Skin epidermis (tissue), 12 donors: Measurements from ENCODE around the gene IKBIP.

ENCODE experiments used
- H3K27ac ChIP-seq, 21 experiments: fragments of 200-600 bp; sonication (generic) in 11 of 21; one replicate each; pipeline ENCODE4 v1.5.0; 2020; ENCODE audit warnings: mild to moderate bottlenecking in 3 of 21, inconsistent platforms in 2 of 21, moderate library complexity in 2 of 21
- H3K4me3 ChIP-seq, 7 experiments: fragments of 200-600 bp; sonication (generic) in 2 of 7; one replicate each; pipeline ENCODE4 v1.5.0; 2020; ENCODE audit warnings: inconsistent platforms in 2 of 7, mild to moderate bottlenecking in 2 of 7, moderate library complexity in 1 of 7

IKBIP gene, protein sequence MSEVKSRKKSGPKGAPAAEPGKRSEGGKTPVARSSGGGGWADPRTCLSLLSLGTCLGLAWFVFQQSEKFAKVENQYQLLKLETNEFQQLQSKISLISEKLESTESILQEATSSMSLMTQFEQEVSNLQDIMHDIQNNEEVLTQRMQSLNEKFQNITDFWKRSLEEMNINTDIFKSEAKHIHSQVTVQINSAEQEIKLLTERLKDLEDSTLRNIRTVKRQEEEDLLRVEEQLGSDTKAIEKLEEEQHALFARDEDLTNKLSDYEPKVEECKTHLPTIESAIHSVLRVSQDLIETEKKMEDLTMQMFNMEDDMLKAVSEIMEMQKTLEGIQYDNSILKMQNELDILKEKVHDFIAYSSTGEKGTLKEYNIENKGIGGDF

DNA sequence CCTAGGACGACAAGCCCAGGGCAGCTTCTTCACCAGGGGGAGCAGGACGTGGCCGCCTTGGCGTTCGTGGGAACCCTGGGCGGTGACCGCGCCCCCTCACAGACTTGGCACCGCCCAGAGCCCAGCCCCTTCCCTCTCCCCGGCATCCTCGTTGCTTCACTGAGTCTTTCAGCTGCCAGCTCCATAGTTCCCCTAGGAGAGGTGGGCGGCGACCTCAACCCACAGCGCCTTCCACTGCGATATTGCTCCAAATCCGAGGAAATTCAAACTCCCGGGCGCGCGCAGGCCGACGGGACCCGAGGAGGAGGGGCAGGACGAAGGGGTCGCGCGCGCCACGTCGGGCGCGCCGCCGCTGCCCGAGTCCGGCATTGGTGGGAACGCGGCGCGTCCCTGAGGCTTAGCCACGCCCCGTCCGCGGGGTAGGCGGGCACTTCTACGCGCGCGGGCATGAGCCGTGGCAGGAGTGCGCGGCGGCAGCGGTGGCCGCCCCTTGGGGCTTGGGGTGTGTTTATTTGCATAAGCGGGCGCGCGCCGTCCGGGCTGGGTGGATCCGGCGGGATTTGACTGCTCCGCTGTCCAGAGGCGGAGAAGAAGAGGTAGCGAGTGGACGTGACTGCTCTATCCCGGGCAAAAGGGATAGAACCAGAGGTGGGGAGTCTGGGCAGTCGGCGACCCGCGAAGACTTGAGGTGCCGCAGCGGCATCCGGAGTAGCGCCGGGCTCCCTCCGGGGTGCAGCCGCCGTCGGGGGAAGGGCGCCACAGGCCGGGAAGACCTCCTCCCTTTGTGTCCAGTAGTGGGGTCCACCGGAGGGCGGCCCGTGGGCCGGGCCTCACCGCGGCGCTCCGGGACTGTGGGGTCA is at the start of gene IKBIP, which contains the start of gene APAF1:
TSS of gene IKBIP (minus strand) at position 77 of the 860 bp plus-strand sequence. CDS start 87 bp downstream, outside the sequence.
TSS of gene APAF1 (plus strand) at position 579 of the 860 bp plus-strand sequence. CDS start 3,070 bp downstream, outside the sequence.
- H3K27ac ChIP-seq: peak within 1 kb of the TSS; percentile 60 to 93 (median 87)
- peak within 1 kb of the TSS; percentile 81 to 100 (median 98) for H3K4me3 ChIP-seq

DNA sequence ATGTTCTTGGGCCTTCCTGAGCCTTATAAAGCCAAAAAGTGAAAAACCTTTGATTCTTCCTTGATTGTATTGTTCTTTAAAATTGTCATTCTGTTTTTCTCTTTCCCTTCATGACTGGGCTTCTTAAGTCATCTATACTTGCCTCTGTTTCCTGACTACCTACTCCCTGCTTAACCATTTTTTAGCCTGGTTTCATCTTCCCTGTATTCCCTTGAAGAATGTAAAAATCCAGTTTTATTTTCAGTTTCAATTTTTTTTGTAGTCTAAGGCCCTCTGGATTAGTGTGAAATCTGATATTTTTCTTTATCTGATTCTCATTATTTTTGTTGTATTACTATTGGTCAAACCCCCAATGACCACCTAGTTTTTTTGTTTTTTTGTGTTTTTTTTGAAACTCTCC is 46.8 kb upstream of the IKBIP start:
- H3K4me3 ChIP-seq: no peak overlapping the region

DNA sequence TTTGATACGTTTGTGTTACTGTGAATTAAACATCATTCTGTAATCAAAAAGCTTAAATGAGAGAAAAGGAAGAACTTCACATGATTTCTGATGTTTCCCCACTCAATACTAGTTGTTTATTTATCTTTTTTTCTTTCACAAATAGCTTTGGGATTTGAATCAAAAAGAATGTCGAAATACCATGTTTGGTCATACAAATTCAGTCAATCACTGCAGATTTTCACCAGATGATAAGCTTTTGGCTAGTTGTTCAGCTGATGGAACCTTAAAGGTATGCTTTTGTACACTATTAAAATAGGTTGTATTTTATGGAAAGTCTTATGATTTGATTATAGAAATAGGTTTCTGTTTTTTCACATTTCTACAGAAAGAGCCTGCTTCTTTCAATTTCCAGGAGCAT is 42.0 kb upstream of the IKBIP start:
- Histone ChIP-seq H3K4me3 (no peak overlapping the region), H3K27ac (no peak overlapping the region)

More for the DNA sequence above, 46.8 kb upstream of the IKBIP start:
- H3K27ac ChIP-seq: peak overlapping the region in 1 of 21 experiments; percentile 30

DNA sequence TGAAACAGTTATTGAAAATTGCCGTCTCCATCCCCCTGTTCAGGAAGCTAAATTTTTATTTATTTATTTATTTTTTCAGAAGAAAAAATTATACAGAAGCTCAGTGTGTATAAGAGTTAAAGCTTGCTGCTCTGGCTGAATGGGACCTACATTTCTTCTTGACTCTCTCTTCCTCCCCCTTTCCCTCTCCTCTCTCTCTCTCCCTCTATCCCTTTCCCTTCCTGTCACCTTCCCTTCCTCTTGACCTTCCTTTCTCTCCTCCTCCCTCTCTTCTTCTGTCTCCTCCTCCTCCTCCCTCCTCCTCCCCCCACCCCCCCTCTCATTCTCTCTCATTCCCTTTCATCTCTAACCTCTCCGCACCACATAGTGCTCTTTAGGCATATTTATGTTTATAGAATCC is 39.6 kb upstream of the IKBIP start:
- H3K4me3 ChIP-seq: no peak overlapping the region
- no peak overlapping the region for H3K27ac ChIP-seq

DNA sequence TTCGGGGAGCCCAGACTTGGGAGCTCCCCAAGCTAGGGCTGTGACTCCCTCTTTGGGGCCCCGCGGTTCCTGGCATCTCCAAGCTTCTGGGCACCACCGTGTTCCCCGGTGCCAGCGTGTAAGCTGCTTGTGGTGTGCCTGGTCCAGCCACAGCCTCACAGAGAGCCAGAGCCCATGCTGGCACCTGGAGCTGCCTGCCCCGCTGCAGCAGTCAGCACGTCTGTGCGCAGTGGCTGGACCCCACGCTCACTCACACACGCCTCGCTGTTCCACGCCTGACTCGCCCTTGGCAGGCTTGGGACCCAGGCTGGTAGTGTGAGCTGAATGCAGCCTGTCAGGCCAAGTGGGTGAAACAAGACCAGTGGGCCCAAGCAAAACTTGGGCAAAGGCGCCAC is 35.0 kb upstream of the IKBIP start:
- H3K4me3 ChIP-seq: no peak overlapping the region
- H3K27ac ChIP-seq: no peak overlapping the region

DNA sequence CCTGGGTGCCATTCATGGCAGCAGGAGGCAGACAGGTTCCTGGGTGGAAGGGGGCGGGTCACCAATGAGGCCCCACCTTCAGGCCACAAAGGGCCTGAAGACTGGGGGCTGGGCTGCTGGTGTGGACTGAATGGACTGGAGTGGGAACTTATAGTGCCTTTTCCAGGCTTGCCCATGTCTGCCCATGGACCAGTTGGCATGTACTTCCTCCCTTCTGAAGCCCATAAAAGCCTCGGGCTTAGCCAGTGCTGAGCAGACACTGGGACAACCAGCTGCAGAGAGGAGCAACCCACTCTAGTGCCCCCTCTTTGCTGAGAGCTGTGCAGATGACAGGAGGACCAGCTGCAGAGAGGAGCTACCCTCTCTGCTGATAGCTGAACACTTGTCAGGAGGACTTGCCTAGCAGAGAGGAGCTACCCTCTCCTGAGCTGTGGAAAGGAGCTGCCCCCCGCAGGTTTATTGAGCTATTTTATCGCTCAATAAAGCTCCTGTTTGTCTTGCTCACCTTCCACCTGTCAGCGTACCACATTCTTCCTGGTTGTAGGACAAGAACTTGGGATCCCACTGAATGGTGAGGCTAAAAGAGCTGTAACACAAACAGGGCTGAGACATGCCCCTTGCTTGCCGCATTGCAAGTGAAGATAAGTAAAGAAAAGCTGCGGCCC is 34.5 kb upstream of the IKBIP start:
- no peak overlapping the region for H3K4me3 ChIP-seq
- no peak overlapping the region for H3K27ac ChIP-seq

DNA sequence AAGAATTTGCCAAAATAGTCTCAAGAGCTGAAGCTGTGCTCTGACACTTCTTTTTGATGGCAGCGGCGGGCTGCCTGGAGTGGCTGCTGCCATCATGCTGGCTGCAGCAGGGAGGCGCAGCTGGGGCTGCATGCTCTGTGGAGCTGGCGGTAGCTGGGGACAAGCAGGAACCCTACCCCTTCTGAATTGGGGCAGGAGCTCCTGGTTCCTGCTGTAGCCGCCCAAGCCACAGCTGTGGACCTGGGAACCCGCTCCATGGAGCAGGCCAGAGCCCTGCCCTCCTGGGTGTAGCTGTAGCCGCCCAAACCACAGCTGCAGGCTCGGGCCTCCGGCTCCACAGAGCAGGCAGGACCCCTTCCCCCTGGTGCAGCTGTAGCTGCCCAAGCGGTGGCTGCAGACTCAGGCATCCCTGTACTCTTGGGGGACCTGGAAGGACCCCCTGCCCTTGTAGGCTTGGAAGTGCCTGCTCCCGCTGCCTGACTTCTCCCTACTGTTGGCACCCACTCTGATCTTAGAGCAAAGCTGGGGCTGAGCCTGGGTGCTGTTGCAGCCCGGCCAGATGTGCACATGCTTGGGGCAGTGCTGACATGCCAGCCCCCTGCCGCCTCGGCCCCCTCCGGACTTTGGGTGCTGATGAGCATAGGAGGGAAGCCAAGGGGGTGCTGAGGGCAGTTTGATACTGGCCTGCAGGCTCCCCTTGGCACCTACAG is 33.8 kb upstream of the IKBIP start:
- Histone ChIP-seq H3K27ac (no peak overlapping the region), H3K4me3 (no peak overlapping the region)

DNA sequence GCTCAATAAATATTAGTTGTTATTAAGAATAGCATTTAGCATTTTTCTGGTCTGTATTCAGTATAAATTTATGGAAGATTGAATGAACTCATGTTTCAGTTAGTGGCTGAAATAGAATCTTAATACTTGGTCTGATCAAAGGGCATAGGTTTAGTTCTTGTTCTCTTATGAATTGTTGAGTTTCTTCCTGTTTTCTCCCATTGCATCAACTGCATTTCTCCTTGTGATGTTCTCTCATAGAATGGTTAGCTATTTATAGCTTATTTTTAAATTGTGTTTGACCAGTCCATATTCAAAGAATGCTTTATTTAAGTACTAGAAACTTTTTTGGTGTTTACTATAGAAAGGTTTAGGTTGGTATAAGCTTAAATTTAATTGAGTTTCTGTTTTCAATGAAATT is 30.3 kb upstream of the IKBIP start:
- no peak overlapping the region for H3K4me3 ChIP-seq
- no peak overlapping the region for H3K27ac ChIP-seq

DNA sequence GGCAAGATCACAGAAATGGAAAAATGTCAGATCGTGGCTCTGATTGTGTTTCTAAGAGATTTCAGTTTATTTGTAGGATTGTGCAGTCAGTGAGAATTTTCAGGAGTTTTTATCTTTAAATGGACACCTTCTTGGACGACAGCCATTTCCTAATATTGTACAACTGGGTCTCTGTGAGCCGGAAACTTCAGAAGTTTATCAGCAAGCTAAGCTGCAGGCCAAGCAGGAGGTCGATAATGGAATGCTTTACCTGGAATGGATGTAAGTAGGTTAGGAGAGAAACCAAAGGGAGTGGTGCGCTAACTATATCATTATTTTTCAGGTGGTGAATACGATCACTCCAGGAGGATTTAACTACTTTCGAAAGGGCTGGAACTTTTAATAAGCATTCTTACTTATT is 26.9 kb upstream of the IKBIP start:
- Histone ChIP-seq H3K27ac (no peak overlapping the region), H3K4me3 (no peak overlapping the region)

DNA sequence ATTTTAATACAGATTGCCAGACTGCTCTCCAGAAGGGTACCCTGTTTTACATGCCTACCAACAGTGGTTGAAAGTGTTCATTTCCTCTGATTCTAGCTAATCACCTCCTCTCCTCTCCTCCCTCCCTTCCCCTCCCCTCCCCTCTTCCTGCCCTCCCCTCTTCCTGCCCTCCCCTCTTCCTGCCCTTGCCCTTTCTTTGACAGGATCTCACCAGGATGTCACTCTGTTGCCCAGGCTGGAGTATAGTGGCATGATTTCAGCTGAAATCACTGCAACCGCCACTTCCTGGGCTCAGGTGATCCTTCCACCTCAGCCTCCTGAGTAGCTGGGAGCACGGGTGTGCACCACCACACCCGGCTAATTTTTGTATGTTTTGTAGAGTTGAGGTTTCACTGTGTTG is 25.2 kb upstream of the IKBIP start:
- Histone ChIP-seq H3K27ac (no peak overlapping the region), H3K4me3 (no peak overlapping the region)

DNA sequence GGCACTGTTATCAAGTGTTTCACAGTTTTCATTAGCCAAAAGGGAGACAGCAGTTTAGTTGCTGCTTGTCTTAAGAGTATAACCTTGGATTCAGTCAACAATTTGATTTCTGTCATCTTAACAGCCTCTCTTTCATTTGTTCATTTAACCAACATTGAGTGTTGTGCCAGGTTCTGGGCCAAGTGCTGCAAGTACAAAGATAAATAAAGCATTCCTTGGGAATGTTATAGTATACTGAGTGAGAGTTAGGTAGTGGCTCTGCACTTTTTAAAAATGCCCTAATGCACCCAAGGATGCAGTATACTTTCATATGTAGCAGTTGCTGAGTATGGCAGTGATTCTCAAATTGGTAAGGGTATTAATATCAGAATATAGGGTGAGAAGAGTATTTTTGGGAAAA is 15.9 kb upstream of the IKBIP start:
- H3K4me3 ChIP-seq: no peak overlapping the region

DNA sequence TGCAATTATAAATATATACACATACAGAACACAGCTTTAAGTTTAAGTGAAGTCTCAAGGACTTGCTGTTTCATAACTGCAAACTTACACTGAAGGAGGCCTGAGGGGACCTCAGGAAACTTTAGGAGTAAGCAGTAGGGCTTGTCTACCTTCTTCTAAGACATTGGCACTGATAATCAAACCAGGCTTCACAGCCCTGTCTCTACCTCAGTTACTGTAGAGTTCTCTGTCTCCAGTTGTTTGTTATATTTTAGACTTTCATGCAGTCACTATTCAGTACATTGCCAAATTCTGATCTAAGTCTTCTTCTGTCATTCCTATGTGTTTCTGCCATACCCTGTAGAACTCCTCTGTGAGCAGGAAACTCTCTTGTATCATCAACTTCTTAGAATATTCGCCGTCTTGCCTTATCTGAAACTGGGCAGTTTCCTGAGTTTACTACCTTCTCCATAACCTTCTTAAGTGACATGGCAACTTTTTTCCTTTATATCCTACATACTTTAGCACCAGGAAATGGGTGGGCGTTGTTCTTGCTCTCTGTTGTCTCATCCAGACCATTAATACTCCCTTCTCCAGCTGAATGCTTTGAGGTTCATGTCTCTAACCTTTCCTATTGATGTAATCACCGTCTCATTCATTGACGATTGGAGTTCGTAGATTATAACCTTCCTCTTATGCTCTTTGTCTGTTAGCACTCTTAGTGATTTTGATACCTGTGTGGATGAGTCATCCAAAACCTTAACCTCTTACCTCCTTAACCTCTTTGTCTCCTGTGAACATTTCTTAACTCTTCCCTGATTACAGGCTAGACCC is 11.9 kb upstream of the IKBIP start:
- no peak overlapping the region for H3K4me3 ChIP-seq
- H3K27ac ChIP-seq: no peak overlapping the region

More for the DNA sequence above, 15.9 kb upstream of the IKBIP start:
- no peak overlapping the region for H3K27ac ChIP-seq

DNA sequence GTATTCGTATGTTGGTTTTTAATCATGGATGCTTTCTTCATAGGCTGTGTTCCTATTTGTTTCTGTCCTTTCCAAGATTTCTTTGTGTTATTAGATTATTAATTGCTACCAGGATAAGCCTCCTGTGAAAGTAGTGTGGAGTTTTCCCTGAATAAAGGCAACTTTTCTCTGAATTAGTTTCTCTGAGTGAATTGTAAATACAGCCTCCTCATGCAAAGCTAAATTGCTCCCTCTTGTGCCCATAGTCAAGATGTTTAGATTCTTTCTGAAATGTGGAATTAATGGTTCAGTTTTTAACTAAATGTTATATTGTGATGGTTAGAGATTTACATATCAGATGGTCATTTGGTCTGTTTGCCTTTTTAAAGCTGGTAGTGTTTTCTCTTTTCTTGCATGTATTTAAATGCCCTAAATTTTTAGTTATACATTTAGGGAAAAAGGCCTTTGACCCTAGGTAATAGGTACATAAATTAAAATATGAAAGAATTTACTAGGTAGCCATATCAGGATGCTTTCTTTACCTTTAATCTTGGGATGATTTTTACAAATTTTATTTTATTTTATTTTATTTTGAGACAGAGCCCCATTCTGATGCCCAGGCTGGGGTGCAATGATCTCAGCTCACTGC is 9.4 kb upstream of the IKBIP start:
- H3K4me3 ChIP-seq: no peak overlapping the region
- no peak overlapping the region for H3K27ac ChIP-seq

DNA sequence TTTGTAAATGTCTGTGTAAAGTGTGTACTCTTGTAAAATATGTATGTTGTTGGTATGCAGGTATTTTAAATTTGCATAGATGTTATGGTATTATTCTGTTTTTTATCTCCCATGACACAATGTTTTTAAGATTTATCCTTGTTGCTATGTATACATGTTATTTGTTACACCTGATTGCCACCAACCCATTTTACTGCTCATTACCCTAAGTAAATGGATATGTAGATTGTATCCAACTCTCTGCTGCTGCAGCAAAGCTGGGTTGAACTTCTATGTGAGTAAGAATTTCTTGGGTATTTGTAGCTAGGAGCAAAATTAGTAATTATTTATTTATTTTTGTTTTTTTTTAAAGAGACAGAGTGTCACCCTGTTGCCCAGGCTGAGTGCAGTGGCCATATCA is 6.7 kb upstream of the IKBIP start:
- H3K27ac ChIP-seq: no peak overlapping the region
- H3K4me3 ChIP-seq: no peak overlapping the region

DNA sequence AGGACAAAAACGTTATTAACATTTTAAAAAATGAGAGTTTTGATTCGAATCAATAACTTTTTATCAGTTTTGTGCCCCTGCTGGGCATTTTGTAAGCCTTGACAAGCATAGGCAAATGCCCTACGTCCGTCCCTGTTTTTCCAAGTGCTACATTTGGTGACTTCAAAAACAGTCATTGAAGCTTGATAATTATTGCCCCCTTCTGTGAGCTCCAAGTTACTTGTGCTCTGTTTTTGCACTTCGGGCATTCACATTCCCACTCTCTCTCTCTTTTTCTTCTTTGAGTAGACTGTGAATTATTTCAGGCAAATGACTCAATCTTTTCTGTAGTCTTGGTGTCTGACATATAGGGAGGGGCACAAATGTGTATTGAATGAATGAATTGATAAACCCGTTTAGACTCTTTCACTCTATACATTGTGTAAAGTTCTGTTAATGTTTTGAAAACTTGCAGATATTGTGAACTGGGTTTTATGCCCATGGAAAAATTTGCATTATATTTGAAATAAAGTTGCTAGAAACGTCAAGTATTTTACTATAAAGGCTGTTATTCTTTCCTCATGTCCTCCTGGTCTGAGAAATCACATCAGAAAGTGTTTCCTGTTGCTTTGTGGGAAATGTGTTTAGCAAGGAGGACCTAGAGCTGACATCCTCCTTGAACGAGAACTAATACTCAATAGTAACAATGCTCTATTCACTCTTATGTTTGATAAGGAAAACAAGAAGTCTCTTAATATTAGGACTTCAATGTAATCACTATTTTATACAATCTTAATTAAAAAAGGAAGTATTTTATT is 1.9 kb upstream of the IKBIP start:
- peak overlapping the region; percentile 81 to 100 (median 98) for H3K4me3 ChIP-seq
- peak overlapping the region in 7 of 21 experiments; percentile 9 to 91 (median 88) for H3K27ac ChIP-seq

DNA sequence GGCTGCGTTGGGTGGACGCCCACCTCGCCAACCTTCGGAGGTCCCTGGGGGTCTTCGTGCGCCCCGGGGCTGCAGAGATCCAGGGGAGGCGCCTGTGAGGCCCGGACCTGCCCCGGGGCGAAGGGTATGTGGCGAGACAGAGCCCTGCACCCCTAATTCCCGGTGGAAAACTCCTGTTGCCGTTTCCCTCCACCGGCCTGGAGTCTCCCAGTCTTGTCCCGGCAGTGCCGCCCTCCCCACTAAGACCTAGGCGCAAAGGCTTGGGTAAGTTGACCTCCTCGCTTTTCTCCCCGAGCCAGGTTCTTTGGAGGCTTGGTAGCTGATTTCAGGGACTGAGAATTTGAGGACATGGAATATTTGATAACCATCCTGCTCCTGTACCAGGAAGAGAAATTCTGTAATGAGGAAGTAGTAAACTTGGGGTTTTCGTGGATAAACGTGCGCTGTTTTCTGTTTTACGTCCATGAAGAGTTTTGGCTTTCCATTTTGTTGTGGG is 1.0 kb upstream of the IKBIP start:
- peak overlapping the region; percentile 60 to 92 (median 87) for H3K27ac ChIP-seq
- H3K4me3 ChIP-seq: peak overlapping the region; percentile 81 to 100 (median 98)

DNA sequence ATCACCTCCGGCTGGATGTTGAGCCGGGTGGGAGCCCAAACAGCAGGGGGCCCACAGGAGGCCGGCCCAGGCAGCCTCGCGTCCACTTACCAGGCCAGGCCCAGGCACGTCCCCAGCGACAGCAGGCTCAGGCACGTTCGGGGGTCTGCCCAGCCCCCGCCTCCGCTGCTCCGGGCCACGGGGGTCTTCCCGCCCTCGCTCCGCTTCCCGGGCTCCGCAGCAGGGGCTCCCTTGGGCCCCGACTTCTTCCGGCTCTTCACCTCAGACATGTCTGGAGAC is 216 bp downstream of the IKBIP start:
- Histone ChIP-seq H3K4me3 (peak overlapping the region; percentile 81 to 100 (median 98)), H3K27ac (peak overlapping the region in 20 of 21 experiments; percentile 70 to 93 (median 87))
